22Rv1 (cell line): ENCODE data around the gene MBD2.

Experiments
- H3K27ac ChIP-seq: fragments of 450-650 bp; 2 replicates; pipeline ENCODE4 v1.5.1; 2017
- ZFX ChIP-seq: fragments of 450-650 bp; IDR thresholded peaks from 2 replicates; pipeline ENCODE4 v1.6.1; 2017; ENCODE audit warnings: antibody characterized with exemption, borderline replicate concordance
- TF ChIP-seq, protein P1 (sequence below): fragments of 450-650 bp; IDR thresholded peaks from 2 replicates; pipeline ENCODE4 v1.5.1; 2017; ENCODE audit warnings: mild to moderate bottlenecking

Gene MBD2

DNA sequence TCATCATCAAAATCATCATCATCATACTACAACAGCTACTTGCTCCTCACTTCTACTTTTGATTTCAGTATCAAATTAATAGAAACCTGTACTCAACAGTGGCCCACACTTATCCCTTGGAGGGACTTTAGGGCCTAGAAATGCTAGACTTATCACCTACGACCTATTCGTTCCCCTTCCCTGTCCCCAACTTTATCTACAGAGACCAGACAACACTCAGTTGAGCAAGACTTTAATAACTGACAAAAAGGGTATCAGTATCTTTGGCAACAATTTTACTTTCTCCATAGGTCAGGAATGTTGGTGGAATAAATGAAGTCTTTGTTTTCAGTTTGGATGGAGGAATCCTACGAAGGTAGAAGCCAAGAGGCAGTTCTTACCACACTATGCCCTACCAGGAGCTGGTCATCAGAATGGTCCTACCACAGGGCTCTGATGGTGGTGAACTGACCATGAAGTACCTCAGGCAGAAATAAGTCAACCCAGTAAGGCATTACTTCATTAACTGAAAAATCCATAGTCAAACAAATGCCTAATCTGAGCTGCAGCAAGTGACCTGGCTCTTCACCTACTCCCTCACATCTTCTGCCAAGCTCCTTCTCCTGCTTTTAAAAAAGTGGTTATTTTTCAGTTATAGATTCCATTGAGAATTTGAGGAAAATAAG is 26.6 kb downstream of the MBD2 start:
- no peak for TF ChIP-seq ZFX
- TF ChIP-seq, protein P1, sequence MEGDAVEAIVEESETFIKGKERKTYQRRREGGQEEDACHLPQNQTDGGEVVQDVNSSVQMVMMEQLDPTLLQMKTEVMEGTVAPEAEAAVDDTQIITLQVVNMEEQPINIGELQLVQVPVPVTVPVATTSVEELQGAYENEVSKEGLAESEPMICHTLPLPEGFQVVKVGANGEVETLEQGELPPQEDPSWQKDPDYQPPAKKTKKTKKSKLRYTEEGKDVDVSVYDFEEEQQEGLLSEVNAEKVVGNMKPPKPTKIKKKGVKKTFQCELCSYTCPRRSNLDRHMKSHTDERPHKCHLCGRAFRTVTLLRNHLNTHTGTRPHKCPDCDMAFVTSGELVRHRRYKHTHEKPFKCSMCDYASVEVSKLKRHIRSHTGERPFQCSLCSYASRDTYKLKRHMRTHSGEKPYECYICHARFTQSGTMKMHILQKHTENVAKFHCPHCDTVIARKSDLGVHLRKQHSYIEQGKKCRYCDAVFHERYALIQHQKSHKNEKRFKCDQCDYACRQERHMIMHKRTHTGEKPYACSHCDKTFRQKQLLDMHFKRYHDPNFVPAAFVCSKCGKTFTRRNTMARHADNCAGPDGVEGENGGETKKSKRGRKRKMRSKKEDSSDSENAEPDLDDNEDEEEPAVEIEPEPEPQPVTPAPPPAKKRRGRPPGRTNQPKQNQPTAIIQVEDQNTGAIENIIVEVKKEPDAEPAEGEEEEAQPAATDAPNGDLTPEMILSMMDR: no peak
- H3K27ac ChIP-seq: no peak overlapping the region

- no peak overlapping the region for H3K27ac ChIP-seq
- TF ChIP-seq ZFX: no peak
- TF ChIP-seq, protein P1: no peak
These were observed 30.7 kb downstream of the MBD2 start for GRCh38 chr18:54193786-54194185.

- no peak for TF ChIP-seq ZFX
- TF ChIP-seq, protein P1: no peak
These were observed 31.6 kb downstream of the MBD2 start for GRCh38 chr18:54192900-54193299.

DNA sequence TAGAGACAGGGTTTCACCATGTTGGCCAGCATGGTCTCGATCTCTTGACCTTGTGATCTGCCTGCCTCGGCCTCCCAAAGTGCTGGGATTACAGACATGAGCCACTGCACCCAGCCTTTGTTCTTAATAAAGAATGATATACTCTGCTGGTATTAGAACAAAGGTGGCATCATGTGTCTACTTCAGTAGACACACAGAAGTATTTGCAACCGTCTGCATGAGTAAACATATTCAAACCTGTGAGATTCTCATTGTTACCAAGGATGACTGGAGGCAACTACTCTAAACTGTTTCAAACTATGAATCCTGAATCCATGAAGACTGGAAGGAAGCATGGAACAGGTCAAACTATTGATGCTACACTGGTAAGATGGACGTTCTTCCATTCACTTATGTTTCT is 32.1 kb downstream of the MBD2 start:
- H3K27ac ChIP-seq: no peak overlapping the region
- TF ChIP-seq ZFX: no peak
- TF ChIP-seq, protein P1: no peak

More at GRCh38 chr18:54192900-54193299, 31.6 kb downstream of the MBD2 start:
- no peak overlapping the region for H3K27ac ChIP-seq

DNA sequence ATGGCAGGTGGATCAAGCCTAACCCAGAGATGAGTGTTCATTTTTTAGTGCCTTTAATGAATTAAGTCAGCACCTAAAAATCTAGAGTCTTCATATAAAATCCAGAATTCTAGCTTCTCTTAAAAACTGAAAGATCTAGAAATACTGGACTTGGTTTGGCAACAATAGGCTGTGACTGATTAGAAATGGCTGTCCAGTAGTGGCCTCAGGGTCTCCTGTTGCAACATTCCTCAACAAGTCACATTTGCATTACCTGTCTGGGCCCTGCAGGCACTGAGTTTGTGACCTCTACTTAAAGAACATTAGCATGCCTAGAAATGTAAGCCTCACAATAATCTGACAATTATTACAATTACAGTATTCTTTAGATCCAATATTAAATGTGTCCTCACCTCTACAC is 33.1 kb downstream of the MBD2 start:
- no peak for TF ChIP-seq ZFX
- TF ChIP-seq, protein P1: no peak
- no peak overlapping the region for H3K27ac ChIP-seq

- no peak overlapping the region for H3K27ac ChIP-seq
- TF ChIP-seq ZFX: no peak
- TF ChIP-seq, protein P1: no peak
These were observed 37.1 kb downstream of the MBD2 start for GRCh38 chr18:54187372-54187771.

- TF ChIP-seq, protein P1: no peak
- TF ChIP-seq ZFX: no peak
- H3K27ac ChIP-seq: no peak overlapping the region
These were observed 39.6 kb downstream of the MBD2 start for GRCh38 chr18:54184836-54185235.
